Tibial artery (tissue), 4 donors: ENCODE results near the gene PROC.

Experiments used
- DNase-seq, 2 donors: peaks; one replicate each; pipeline ENCODE4 v3.0.0-alpha.2; 2019
- H3K27ac ChIP-seq, 2 donors: fragments of 200-600 bp; sonication (generic) in 1 of 2; 1 replicate in 1 of 2; 2 replicates in 1 of 2; pipeline ENCODE4 v1.5.1; 2018 to 2019; ENCODE audit warnings: mild to moderate bottlenecking in 1 of 2
- H3K27me3 ChIP-seq, 2 donors: fragments of 200-600 bp; sonication (generic) in 1 of 2; one replicate each; pipeline versions ENCODE4 v1.5.1 to v1.6.0; 2016 to 2019
- H3K36me3 ChIP-seq, 3 donors: fragments of 200-600 bp; sonication (generic) in 2 of 3; one replicate each; pipeline ENCODE4 v1.5.1; 2016 to 2019; ENCODE audit warnings: mild to moderate bottlenecking in 2 of 3
- H3K4me1 ChIP-seq, 4 donors: fragments of 200-600 bp; sonication (generic) in 2 of 4; 1 replicate in 3 of 4; 2 replicates in 1 of 4; pipeline ENCODE4 v1.5.1; 2016 to 2019
- H3K4me3 ChIP-seq, 2 donors: fragments of 200-600 bp; sonication (generic) in 1 of 2; 1 replicate in 1 of 2; 2 replicates in 1 of 2; pipeline ENCODE4 v1.5.1; 2018 to 2019; ENCODE audit warnings: mild to moderate bottlenecking in 2 of 2
- H3K9me3 ChIP-seq, 3 donors: fragments of 200-600 bp; sonication (generic) in 1 of 3; one replicate each; pipeline ENCODE4 v1.5.1; 2016 to 2019
- intact Hi-C: fragments of 100-400 bp; cut with DNase I; formaldehyde crosslinking; loops from one replicate; pipeline ENCODE4 v1.15.0; 2023; ENCODE audit warnings: low total_unique reads
- TF ChIP-seq, protein P1 (sequence below), 2 experiments: fragments of 200-600 bp in 1 of 2; fragments of 450-650 bp in 1 of 2; IDR thresholded peaks; one replicate each; pipeline ENCODE4 v1.5.1; 2017 to 2019; ENCODE audit warnings: antibody characterized with exemption in 2 of 2, mild to moderate bottlenecking in 1 of 2, moderate library complexity in 1 of 2

Gene PROC

DNA sequence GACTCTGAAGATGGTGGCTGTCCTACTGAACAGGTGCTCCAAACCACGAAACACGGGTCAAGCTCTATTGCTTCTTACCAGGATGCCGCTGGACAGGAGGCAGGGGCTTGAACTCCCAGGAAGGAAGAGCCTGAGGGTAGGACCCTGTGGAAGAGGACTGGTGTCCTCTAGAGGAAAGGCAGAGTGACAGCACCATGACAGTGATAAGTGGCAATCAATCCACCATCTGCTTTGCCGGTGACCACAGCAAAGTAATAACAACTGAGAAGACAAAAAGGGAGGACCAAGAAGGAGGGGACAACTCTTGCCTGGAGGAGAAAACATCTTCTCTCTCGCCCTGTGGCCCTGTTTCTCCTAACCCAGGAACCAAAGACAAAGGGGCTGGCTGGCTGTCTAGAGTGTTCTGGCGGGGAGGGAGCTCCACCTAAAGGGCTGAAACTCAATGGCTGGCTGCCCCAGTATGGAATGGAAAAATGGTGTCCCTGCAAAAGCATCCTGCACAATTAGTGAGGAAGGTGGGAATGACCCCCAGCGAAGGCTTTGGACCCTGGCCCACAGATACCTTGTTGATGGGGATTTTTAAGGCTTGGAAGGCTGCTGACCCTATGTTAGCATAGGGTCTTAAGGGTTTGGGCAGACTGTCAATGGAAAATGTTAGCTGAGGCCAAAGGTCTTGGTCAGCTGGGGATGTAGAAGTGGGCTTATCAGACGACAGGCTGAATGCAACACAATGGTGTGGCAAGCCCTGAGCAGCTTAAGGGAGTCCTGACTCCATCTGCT is 35.4 kb downstream of the PROC start:
- H3K27me3 ChIP-seq = no peaks in the 10 kb centered on the region
- DNase-seq = no peak
- H3K9me3 ChIP-seq = no peaks in the 10 kb centered on the region
- H3K27ac ChIP-seq = no peak overlapping the region
- peaks cover 0 to 3% (median 0%) of the 10 kb centered on the region in 4 donors for H3K4me1 ChIP-seq
- peaks cover 0 to 22% (median 0%) of the 10 kb centered on the region in 3 donors for H3K36me3 ChIP-seq
- TF ChIP-seq, protein P1, sequence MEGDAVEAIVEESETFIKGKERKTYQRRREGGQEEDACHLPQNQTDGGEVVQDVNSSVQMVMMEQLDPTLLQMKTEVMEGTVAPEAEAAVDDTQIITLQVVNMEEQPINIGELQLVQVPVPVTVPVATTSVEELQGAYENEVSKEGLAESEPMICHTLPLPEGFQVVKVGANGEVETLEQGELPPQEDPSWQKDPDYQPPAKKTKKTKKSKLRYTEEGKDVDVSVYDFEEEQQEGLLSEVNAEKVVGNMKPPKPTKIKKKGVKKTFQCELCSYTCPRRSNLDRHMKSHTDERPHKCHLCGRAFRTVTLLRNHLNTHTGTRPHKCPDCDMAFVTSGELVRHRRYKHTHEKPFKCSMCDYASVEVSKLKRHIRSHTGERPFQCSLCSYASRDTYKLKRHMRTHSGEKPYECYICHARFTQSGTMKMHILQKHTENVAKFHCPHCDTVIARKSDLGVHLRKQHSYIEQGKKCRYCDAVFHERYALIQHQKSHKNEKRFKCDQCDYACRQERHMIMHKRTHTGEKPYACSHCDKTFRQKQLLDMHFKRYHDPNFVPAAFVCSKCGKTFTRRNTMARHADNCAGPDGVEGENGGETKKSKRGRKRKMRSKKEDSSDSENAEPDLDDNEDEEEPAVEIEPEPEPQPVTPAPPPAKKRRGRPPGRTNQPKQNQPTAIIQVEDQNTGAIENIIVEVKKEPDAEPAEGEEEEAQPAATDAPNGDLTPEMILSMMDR (IDR thresholded peaks at IDR 0.05) = peak in 1 of 2 experiments; percentile 14
- H3K4me3 ChIP-seq = no peak overlapping the region
- intact Hi-C loops = no loop called here

DNA sequence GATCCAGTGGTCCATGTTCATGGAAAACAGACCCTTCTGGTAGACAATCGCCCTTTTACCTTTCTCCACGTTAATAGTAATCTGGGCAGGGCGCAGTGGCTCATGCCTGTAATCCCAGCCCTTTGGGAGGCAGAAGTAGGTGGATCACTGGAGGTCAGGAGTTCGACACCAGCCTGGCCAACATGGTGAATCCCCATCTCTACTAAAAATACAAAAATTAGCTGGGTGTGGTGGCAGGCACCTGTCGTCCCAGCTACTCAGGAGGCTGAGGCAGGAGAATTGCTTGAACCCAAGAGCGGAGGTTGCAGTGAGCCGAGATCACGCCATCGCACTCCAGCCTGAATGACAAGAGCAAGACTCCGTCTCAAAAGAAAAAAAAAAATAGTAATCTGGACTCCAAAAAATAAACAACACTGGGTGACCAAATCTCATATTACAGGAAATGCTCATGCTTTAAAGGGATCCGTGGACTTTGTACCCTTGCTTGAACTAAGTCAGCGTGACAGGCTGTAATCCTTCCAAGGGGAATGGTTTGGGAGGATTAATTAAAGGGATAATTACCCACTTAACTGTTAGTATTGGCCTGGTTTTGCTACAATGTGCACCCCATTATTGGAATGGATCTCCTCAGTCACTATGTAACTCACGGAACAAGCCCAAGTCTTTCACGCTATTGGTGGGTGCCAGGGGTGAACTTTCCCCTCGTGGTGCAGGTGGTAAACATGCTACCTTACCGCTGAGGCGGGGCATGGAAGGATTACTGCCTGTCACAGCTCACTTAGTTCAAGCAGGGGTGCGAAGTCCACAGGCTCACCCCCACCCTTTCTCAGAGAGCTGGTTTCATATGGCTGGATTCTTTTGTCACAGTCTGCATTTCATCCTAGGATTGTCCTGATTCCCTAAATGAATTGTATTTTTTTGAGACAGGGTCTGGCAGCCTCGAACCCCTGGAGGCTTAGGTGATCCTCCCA is 36.7 kb downstream of the PROC start:
- no peaks in the 10 kb centered on the region for H3K4me1 ChIP-seq
- H3K9me3 ChIP-seq = no peaks in the 10 kb centered on the region
- intact Hi-C loops = no loop called here
- H3K27ac ChIP-seq = no peak overlapping the region
- H3K4me3 ChIP-seq = no peak overlapping the region
- TF ChIP-seq, protein P1 (IDR thresholded peaks at IDR 0.05) = no peak
- peaks cover 0 to 16% (median 0%) of the 10 kb centered on the region in 3 donors for H3K36me3 ChIP-seq
- DNase-seq = no peak
- H3K27me3 ChIP-seq = no peaks in the 10 kb centered on the region

DNA sequence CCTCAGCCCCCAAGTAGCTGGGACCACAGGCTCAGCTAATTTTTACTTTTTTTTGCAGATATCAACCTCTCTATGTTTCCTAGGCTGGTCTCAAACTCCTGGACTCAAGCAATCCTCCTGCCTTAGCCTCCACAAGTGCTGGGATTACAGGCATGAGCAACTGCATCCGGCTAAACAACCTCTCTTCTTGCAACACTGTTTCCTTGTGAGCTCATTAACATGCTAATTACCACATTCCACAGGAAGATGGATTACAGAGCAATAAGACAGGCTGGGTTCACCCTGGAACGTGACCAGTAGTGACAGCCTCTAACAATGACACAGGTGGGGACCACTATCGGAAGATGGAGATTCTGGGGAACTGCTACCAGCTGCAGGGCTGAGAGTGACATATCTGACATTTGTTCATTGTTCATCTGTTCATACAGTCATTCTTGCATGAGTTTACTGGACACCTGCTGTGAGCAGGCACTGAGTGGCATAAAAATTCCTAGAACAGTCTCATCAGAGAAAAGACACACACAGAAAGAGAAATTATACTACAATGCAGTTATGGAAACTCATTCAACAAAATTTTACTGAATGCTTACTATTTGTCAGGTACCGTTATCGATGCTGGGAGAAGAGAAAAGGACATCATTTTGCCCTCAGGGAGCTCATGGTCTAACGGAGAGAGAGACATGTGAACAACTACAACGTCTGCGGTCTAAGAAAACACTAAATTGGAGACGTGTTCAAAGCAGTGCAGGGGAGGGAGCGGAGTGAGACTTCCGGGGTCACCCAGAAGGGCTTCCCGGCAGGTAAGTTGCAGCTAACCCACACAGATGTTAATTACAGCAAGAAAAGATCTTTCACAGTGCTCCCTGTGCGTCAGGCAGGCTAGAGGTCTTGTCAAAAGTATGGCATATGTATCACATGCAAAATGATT is 37.6 kb downstream of the PROC start:
- Histone ChIP-seq H3K27me3 (no peaks in the 10 kb centered on the region), H3K4me3 (no peak overlapping the region), H3K9me3 (no peaks in the 10 kb centered on the region), H3K36me3 (peaks cover 0 to 14% (median 0%) of the 10 kb centered on the region in 3 donors), H3K27ac (no peak overlapping the region), H3K4me1 (no peaks in the 10 kb centered on the region)
- TF ChIP-seq, protein P1 (IDR thresholded peaks at IDR 0.05) = no peak
- intact Hi-C loops = no loop called here
- no peak for DNase-seq

DNA sequence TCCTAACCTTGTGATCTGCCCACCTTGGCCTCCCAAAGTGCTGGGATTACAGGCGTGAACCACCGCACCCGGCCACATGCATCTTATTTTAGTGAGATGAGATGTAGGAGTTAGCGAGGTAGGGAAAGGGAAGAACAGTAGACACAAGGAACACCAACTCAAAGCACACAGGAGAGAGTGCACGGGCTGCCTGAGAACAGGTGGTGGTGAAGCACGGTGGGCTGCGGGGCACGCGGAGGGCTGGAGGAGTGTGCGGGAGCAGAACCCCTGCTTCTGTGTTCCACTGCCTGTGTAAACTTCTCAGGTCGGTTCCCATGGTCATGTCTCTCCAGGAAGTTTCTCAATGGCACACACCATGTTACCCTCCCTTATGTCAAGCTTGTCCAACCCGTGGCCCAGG is 38.7 kb downstream of the PROC start:
- Histone ChIP-seq H3K4me1 (no peaks in the 10 kb centered on the region), H3K9me3 (no peaks in the 10 kb centered on the region), H3K4me3 (no peak overlapping the region), H3K27me3 (no peaks in the 10 kb centered on the region), H3K36me3 (peaks cover 0 to 14% (median 0%) of the 10 kb centered on the region in 3 donors), H3K27ac (no peak overlapping the region)
- TF ChIP-seq, protein P1 (IDR thresholded peaks at IDR 0.05) = no peak
- no peak for DNase-seq
- intact Hi-C loops = no loop called here

DNA sequence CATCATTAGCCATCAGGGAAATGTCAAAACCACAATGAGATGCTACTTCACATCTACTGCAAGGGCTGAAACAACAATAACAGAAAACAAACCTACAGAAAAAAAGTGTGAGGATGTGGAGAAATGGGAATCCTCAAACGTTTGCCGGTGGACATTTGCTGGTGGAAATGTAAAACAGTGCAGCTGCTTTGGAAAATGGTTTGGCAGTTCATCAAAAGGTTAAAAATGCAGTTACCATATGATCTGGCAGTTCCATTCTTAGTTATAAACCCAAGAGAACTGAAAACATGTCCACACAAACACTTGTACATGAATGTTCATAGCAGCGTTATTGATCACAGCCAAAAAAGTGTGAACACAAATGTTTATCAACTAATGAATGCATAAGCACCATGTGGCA is 44.2 kb downstream of the PROC start:
- no peak for DNase-seq
- no peak overlapping the region for H3K4me3 ChIP-seq
- H3K27ac ChIP-seq = no peak overlapping the region
- no peaks in the 10 kb centered on the region for H3K27me3 ChIP-seq
- no peaks in the 10 kb centered on the region for H3K9me3 ChIP-seq
- intact Hi-C loops = no loop called here
- TF ChIP-seq, protein P1 (IDR thresholded peaks at IDR 0.05) = no peak
- no peaks in the 10 kb centered on the region for H3K4me1 ChIP-seq
- H3K36me3 ChIP-seq = peaks cover 0 to 12% (median 0%) of the 10 kb centered on the region in 3 donors
